HG02610 (cell line): ENCODE data around the gene HIGD1A.
A peak's percentile ranks its signal among the peaks of the same experiment; 100 is the strongest.

Experiments used
- ATAC-seq: cut with Tn5 transposase; IDR thresholded peaks from one replicate; pipeline ENCODE4 v1.9.1; 2021; ENCODE audit warnings: mild to moderate bottlenecking, moderate library complexity; ENCODE audit not compliant: unreplicated experiment

The HIGD1A gene

DNA sequence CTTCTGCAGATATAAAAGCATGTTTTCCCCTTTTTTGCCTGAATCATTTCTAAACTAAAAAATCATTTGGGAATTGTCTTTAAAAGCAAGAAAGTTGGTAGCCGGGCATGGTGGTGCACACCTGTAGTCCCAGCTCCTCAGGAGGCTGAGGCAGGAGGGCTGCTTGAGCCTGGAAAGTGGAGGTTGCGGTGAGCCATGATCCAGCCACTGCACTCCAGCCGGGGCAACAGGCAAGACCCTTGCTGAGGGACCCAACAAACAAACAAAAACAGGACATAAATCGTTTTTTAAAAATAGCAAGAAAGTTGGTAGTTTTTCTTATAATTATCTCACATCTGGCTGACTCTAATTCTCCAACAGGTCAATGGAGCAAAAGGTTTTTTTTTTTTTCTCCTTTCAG is 2.5 kb downstream of the HIGD1A start:
- ATAC-seq = no peak

DNA sequence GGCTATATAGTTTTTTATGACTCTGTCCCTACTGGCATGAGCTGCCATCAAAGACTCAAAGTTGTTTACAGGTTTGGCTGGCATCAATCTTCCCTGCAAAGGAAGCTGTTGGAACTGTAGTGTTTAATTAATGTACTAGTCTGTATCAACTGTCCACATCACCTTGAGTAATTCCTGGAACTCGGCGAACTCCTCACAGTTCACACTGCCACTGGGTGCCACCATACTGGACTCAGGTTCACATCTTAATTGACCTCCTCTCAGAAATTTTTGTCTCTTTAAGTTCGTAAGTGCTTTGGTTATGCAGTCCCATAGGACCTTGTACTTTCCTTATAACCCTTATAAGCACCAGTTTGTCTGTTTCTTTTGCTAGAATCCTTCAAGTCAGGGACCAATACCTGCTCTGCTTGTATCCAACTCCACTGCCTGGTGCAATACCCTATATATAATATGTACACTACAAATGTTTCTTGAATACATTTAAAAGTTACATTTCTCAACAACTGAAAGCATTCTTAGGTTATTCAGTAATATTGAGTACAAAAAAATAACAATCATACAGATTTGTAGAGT is 3.2 kb downstream of the HIGD1A start:
- no peak for ATAC-seq

DNA sequence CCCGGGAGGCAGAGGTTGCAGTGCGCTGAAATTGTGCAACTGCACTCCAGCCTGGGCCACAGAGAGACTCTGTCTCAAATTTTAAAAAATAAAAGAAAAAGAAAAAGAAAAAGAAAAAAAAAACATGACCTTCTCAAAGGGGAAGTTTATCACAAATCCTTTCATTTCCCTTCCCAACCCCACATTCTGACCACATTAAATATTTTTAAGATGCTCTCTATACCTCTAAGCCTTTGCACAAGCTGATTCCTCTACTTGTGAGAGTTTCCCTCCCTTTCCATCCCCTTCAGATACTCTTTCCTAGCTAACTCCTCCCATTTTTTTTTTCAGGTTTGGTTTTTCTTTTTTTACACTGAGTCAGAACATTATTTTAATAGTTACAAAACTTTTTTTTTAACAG is 4.0 kb downstream of the HIGD1A start:
- no peak for ATAC-seq

DNA sequence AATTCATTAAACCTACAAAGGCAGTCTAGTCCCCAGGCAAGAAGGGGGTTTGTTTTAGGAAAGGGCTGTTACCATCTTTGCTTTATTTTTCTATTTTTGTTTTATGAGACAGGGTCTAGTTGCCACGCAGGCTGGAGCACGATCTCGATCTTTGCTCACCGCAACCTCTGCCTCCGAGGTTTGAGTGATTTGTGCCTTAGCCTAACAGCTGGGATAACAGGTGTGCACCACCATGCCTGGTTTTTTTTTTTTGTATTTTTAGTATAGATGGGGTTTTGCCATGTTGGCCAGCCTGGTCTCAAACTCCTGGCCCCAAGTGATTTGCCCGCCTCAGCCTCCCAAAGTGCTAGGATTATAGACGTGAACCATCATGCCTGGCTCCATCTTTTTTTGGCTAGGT is 4.9 kb downstream of the HIGD1A start:
- no peak for ATAC-seq

DNA sequence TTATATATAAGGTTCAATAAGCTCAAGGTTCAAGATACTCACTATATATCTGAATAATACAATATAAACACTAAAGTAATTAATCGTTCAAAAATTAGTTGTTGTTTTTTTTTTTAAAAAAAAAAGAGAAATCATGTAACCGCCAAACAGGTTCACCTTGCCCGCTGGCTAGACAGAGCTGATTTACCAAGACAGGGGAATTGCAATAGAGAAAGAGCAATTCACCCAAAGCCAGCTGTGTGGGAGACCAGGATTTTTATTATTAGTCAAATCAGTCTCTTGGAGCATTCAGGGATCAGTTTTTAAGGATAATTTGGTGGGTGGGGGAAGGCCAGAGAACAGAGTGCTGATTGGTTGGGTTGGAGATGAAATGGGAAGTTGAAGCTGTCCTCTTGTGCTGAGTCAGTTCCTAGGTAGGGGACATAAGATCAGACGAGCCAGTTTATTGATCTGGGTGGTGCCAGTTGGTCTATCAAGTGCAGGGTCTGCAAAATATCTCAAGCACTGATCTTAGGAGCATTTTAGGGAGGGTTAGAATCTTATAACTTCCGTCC is 7.9 kb downstream of the HIGD1A start:
- no peak for ATAC-seq

DNA sequence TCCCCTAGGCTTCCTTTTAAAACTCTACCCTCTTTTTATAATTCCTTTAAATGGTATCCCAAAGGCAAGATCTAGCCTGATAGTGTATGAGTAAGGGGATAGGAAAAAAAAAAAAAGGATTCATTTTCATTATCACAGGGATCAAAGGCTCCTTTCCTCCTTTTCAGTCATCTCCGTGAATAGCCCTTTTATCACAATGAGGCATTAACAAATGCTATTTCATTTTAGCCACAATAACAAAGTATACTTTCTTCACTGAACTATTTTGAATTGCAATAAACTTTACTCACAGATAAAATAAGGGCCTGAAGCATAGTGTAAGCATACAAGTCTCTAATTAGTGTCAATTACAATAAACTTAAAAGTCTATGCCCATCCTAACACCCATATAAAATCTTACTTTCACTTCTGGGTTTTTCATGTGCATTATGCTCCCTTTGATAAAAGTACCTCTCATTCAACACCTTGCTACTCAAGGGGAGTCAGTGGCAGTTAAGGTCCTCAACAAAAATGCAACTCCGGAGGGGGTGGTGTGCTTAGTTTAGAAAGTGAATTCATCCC is 8.6 kb downstream of the HIGD1A start:
- no peak for ATAC-seq

DNA sequence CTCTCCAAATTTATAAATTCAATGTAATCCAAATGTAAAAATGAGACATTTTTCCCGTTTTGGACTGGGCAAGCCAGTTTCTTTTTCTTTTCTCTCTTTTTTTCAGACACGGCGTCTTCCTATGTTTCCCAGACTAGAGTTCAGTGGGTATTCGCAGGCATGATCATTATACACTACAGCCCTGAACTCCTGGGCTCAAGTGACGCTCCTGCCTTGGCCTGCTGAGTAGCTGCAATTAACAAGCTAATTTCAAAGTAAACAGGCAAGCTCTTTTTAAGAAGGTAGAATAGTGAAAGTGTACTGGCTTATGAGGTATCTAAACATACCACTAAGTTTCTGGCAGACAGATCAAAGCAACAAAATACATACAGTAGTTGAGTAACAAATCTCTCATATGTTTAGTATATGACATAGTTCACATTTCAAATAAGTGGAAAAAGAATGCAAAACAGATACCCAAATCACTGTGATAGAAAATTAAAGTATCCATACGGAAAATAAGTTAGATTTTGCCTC is 13.5 kb downstream of the HIGD1A start:
- no peak for ATAC-seq

DNA sequence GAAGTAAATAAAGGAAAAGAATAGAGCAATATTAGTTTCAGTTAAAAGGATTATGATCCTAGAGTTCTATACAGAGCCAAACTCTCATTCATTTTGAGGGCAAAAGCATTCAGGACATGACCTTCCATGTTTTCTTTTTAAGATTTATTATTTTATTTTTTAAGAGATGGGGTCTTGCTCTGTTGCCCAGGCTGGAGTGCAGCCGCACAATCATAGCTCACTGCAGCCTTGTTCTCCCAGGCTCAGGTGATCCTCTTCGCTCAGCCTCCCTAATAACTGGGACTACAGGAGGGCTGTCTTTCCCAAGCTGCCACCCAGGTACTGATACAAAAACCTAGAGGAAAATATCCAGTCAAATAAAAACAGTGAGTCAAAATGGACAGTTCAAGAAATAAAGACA is 17.7 kb downstream of the HIGD1A start:
- no peak for ATAC-seq

DNA sequence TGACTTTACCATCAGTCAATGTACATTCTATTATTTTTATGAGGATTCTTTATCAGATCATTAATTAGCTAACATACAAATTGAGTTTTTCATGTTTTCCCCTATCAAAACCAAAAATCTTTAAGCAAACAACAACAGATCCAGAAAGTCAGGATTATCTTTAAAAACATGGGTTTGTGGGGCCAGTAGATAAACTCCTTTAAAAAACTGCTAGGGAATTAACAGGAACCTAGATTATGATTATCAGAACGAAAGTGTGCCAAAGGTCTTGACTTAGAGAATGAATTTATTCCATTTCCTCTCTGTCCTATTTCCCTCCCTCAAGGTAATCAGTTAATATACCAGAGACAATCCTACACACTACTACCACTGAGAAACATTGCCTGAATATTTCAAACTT is 18.1 kb downstream of the HIGD1A start:
- ATAC-seq = no peak

DNA sequence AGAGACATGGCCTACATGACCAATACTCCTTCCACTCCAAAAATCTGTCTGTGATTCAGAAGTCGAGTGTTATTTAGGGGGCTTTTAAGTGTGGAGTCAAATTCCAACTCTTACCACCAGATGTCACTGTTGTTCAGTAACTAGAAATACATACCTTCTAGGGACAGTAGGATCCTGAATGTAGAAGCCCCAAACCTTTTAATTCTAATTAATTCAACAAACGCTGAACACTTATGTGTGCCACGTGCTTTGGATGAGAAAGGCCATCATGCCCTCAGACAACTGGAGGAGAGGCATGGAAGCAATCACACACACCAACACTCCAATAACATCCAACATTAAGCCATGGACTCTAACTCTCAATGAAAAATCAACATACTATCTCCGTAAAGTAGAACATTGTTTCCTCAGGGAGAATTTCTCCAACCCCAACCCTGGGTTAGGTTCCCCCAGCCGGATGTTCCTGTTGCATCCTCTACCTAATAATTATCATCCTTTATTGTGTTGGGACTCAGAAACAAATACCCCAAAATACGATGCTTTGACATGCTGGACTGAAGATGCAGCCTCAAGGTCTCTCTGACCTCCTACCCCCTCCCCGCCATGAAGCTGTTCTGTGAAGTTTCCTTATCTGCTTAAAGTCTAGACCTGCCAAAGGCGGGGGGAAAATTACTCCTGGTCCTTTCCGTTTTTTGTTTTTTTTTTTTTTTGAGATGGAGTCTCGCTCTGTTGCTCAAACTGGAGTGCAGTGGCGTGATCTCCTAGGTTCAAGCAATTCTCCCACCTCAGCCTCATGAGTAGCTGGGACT is 23.2 kb downstream of the HIGD1A start:
- ATAC-seq = no peak

DNA sequence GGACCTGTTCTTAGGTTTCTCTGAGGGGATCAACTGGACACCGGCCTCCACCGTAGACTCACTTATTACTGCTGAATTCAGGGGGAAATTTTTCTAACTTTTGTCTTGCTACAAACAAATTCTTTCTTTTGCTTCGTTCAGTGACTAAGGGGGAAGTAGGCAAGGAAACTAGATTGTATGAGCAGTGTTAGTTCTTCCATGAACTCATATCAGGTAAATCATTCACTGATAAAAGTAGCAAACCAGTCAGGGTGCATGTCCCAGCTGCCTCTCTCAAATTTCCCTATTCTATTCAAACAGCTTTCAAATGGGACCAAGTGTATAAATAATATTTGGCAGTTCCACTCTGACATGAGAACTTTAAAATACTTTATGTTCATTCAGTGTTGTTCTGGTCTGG is 23.9 kb downstream of the HIGD1A start:
- ATAC-seq = no peak

DNA sequence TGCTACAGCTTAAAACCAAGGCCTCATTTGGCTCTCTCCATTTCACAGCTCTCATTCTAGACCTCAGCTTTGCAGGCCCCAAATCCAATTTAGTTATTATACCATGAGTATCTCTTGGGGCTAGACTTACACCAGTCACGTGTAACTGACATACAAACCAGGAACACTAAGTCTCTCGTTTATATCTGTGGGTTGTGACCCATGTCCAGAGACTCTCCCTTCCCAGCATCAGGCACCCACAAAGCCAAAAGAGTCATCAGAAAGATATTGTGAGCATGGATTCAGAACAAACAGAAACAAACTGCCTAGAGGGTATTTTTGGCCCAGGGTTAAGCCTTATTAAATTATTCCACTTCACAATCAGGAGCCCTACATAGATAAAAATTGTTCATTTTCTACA is 25.6 kb downstream of the HIGD1A start:
- no peak for ATAC-seq

DNA sequence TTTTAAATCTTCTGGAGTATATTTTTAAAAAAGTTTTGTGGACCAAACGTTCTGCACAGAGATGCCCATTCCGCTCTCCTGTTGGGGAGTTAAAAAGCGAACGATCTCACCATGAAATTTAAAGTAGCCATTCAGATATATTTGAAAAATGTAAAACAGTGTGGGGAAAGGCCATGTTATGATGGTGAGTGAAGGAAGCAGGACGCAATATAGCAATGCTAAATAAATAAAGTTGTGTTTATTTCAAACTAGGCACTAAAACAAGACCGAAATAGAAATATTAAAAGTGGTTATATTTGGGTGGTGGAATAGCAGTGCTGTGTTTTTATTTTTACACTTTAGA is 30.9 kb downstream of the HIGD1A start:
- ATAC-seq = peak; percentile 10

DNA sequence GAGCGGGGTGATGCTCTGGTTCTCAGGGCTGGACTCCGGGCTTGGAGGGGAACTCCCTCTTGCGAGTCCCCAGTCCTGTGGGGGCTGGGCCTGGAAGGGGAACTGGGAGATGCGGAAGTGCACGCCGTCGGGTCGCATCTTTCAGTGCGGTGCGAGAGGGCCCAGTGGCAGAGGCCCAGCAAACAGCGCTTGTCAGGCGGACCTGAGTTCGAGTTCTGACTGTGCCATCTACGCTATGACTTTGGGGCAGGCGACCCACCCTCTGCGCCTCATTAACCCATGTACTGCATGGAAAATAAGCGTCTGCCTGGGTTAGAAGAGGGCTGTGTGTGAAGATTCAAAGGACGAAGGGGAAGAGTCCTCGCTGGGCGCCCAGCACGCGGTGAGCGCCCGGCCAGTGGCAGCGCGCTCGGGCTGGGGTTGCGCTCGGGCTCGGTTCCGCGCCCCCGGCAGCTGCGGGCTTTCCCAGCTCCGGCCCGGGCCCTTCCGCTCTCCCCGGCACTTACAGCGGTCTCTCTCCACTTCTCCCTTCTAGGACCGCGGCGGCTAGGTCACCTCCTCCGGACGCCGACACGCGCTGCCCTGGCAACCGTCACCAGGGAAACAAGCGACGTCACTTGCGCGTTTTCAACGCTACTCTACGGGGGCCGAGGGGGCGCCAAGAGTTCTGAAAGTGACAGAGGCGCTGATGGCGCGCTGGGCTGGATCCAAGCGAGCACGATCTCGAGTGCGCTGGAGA is 31.5 kb downstream of the HIGD1A start, which contains the start of gene CCDC13:
TSS of gene CCDC13 (minus strand) at position 584 of the 739 bp plus-strand sequence. CDS start 14,908 bp downstream, outside the sequence.
- ATAC-seq = peak; percentile 99

DNA sequence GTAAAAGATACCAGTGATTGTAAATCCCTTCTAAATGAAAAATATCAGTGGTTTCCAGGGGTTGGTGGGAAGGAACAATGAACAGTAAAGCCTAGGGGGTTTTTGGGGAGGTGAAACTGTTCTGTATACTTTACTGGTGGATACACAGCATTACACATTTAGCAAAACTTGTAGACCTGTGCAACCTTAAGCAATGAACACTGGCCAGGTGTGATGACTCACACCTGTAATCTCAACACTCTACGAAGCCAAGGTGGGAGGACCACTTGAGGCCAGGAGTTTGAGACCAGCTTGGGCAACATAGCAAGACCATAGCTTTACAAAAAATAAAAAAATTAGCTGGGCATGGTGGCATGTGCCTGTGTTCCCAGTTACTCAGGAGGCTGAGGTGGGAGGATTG is 33.0 kb downstream of the HIGD1A start:
- no peak for ATAC-seq

DNA sequence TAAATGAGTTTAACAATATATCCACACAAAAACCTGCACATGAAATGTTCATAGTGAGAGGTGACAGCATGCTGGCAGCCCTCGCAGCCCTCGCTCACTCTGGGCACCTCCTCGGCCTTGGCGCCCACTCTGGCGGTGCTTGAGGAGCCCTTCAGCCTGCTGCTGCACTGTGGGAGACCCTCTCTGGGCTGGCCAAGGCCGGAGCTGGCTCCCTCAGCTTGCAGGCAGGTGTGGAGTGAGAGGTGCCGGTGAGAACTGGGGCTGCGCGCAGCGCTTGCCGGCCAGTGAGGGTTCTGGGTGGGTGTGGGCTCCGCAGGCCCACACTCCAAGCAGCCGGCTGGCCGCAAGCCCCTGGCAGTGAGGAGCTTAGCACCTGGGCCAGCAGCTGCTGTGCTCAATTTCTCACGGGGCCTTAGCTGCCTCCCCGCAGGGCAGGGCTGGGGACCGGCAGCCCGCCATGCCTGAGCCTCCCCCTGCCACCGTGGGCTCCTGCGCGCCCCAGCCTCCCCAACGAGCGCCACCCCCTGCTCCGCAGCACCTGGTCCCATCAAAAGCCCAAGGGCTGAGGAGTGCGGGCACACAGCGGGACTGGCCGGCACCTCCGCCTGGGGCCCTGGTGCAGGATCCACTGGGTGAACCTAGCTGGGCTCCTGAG is 34.7 kb downstream of the HIGD1A start:
- no peak for ATAC-seq

DNA sequence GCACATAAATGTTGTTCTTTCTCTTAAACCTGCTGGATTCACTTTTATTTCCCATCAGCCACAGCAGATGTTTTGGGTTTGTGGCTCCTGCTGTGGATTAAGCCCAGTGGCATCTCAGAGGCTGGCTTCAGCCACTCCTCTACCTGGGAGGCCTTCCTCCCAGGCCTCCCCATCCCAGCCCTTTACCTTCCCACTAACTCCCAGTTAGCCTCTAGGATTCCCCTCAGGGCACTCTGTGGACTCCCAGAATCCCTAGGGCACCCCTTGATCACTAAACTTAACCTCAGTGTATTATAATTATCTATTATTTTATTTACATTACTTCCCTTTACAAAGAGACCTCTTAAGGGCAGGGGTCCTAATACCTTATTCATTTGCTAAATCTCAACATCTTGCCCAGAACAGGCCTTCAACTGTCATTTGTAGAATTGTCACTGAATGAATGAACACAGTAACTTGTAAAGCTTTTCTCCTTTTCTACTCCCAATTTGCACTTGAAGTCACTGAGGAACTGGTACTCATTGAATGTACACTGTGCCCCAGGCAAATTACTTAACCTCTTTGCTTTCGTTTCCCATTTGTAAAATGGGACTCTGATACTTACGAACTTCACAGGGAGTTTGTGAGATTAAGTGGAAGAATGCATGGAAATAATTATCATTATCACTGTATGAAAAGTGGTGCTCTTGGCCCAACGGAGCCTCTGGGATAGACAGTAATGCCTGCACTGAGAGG is 39.6 kb downstream of the HIGD1A start:
- no peak for ATAC-seq

DNA sequence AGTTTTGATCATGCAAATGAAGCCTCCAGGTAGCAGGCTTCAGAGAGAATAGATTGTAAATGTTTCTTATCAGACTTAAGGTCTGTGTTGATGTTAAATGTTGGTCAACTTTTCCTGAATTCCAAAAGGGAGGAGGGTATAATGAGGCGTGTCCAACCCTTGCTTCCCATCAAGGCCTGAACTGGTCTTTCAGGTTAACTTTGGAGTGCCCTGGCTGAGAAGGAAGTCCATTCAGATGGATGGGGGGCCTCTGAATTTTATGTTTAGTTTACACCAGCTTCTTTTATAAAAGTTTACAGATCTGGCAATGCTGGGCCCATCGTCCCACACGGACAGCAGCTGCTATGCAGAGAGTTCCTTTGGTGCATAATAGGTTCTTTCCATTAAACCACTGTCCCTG is 40.2 kb downstream of the HIGD1A start:
- no peak for ATAC-seq

DNA sequence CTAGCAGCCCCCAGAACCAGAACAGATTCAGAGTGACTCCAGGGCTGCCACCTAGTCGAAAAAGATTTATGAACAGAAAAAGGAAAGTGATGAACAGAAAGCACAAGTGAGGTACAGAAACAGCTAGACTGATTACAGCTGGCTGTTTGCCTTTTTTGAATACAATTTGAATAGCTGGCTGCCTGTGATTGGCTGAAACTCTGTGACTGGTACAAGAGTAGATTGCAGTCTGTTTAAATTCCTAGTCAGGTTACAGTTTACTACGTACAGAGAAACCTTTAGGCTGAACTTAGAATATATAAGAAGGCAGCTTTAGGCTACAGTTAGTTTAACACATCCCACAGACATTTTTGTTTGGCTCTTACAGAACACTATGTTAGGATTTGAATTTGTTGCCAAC is 41.3 kb downstream of the HIGD1A start:
- no peak for ATAC-seq
